HepG2 (cell line): Measurements from ENCODE around the gene AMZ1. TPM values are rescaled to one million over a fixed set of nuclear protein-coding genes. Genes with fewer than 3 reads are reported as not detected.
A peak's percentile ranks its signal among the peaks of the same experiment; 100 is the strongest.

ENCODE experiments used
- HMG20B ChIP-seq: conservative IDR thresholded peaks from 2 replicates; pipeline ENCODE4 v1.6.1; 2016; ENCODE audit warnings: missing genetic modification reagents, missing compliant biosample characterization
- polyA plus RNA-seq, 8 experiments: library from polyadenylated mRNA; depleted of rRNA in 3 of 8; stranded (reverse) in 7 of 8; unstranded in 1 of 8; fragments of >200 nt; fragmentation: Illumina TruSeq in 4 of 8; extraction: Trizol in 4 of 8; gene quantifications; 2 replicates each; pipeline versions ENCODE4 v1.2.1 to v1.2.3, GENCODE V29; 2011 to 2016; ENCODE audit warnings: low read depth in 4 of 8, missing spikeins in 1 of 8, mixed read lengths in 1 of 8; ENCODE audit not compliant: insufficient read depth in 1 of 8
- total RNA-seq, 5 experiments: library from RNA; depleted of rRNA; stranded (reverse); fragments of >200 nt; fragmentation: Illumina TruSeq; extraction: Trizol; gene quantifications; 2 replicates each; pipeline ENCODE4 v1.2.3, GENCODE V29; 2016; ENCODE audit warnings: low read depth in 1 of 5
- TF ChIP-seq, protein P1 (sequence below): sonication (generic); formaldehyde crosslinking; IDR thresholded peaks from 2 replicates; pipeline ENCODE4 v1.5.1; 2020; ENCODE audit warnings: mild to moderate bottlenecking, missing genetic modification reagents, moderate library complexity
- TF ChIP-seq, protein P2 (sequence below): sonication (generic); formaldehyde crosslinking; IDR thresholded peaks from 2 replicates; pipeline ENCODE4 v1.4.0; 2020; ENCODE audit warnings: mild to moderate bottlenecking, missing genetic modification reagents
- TF ChIP-seq, protein P3 (sequence below): sonication (generic); formaldehyde crosslinking; IDR thresholded peaks from 2 replicates; pipeline ENCODE4 v1.5.1; 2020; ENCODE audit warnings: missing genetic modification reagents, mild to moderate bottlenecking, borderline replicate concordance

AMZ1 gene
- total and polyA plus RNA-seq, 2 of the 13 experiments (the other 11 are each of a cell fraction or from before 2014, with no cell fraction given) = 0.03 TPM; not detected in 1

DNA sequence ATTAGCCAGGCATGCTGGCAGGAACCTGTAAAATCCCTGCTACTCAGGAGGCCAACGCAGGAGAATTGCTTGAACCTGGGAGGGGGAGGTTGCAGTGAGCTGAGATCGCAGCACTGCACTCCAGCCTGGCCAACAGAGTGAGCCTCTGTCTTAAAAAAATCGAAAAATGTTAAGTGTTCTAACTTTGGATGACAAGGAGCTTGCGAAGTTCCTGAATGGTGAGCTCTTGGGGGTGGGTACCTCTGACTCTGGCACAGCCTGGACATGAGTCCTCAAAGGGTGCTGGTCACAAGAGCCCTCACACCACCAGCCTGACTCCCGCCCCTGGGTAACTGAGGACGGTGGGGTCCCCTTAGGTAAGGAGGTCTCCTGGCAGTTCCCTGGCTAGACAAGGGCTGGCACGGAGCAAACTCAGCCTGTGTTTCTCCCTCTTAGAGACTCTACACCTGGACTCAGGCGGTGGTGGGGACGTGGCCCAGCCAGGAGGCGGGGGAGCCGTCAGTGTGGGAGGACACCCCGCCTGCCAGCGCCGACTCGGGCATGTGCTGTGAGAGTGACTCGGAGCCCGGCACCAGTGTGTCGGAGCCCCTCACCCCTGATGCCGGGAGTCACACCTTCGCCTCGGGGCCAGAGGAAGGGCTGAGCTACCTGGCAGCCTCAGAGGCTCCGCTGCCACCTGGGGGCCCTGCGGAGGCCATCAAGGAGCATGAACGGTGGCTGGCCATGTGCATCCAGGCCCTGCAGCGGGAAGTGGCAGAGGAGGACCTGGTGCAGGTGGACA is 24.1 kb downstream of the AMZ1 start (continued):
- TF ChIP-seq, protein P1, sequence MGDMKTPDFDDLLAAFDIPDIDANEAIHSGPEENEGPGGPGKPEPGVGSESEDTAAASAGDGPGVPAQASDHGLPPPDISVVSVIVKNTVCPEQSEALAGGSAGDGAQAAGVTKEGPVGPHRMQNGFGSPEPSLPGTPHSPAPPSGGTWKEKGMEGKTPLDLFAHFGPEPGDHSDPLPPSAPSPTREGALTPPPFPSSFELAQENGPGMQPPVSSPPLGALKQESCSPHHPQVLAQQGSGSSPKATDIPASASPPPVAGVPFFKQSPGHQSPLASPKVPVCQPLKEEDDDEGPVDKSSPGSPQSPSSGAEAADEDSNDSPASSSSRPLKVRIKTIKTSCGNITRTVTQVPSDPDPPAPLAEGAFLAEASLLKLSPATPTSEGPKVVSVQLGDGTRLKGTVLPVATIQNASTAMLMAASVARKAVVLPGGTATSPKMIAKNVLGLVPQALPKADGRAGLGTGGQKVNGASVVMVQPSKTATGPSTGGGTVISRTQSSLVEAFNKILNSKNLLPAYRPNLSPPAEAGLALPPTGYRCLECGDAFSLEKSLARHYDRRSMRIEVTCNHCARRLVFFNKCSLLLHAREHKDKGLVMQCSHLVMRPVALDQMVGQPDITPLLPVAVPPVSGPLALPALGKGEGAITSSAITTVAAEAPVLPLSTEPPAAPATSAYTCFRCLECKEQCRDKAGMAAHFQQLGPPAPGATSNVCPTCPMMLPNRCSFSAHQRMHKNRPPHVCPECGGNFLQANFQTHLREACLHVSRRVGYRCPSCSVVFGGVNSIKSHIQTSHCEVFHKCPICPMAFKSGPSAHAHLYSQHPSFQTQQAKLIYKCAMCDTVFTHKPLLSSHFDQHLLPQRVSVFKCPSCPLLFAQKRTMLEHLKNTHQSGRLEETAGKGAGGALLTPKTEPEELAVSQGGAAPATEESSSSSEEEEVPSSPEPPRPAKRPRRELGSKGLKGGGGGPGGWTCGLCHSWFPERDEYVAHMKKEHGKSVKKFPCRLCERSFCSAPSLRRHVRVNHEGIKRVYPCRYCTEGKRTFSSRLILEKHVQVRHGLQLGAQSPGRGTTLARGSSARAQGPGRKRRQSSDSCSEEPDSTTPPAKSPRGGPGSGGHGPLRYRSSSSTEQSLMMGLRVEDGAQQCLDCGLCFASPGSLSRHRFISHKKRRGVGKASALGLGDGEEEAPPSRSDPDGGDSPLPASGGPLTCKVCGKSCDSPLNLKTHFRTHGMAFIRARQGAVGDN (CRISPR knock-in tag) = peak; percentile 10; the same call in 1 of the 2 replicates
- no peak for TF ChIP-seq HMG20B (CRISPR knock-in tag)
- TF ChIP-seq, protein P2, sequence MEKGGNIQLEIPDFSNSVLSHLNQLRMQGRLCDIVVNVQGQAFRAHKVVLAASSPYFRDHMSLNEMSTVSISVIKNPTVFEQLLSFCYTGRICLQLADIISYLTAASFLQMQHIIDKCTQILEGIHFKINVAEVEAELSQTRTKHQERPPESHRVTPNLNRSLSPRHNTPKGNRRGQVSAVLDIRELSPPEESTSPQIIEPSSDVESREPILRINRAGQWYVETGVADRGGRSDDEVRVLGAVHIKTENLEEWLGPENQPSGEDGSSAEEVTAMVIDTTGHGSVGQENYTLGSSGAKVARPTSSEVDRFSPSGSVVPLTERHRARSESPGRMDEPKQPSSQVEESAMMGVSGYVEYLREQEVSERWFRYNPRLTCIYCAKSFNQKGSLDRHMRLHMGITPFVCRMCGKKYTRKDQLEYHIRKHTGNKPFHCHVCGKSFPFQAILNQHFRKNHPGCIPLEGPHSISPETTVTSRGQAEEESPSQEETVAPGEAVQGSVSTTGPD (CRISPR knock-in tag) = no peak
- TF ChIP-seq, protein P3, sequence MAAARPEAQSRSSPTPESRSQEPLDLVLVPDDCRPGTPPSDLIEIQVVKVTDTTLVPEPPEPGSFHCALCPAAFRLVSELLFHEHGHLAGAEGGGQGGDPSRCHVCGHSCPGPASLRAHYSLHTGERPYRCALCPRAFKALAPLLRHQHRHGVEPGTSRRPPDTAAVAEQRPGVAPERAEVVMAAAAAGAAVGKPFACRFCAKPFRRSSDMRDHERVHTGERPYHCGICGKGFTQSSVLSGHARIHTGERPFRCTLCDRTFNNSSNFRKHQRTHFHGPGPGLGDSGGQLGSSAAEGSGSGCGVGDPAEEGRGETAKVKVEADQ (CRISPR knock-in tag) = no peak
- TF ChIP-seq, all 625 proteins: peak for 4
